Upper lobe of left lung (tissue), 6 donors: ENCODE results near the gene NDRG4. TPM values are rescaled to one million over a fixed set of nuclear protein-coding genes. Genes with fewer than 3 reads are reported as not detected.

Source experiments
- ATAC-seq, 2 donors: fragments of 200-7000 bp; cut with Tn5 transposase; one replicate each; pipeline ENCODE4 v1.9.1; 2022; ENCODE audit warnings: mild to moderate bottlenecking in 2 of 2, moderate library complexity in 2 of 2; ENCODE audit not compliant: low FRiP score in 2 of 2
- DNase-seq, 2 donors: peaks; one replicate each; pipeline ENCODE4 v3.0.0-alpha.2; 2019 to 2020
- H3K27ac ChIP-seq, 4 donors: fragments of 200-600 bp; sonication (generic); one replicate each; pipeline ENCODE4 v1.5.1; 2016 to 2019
- H3K27me3 ChIP-seq, 4 donors: fragments of 200-600 bp; sonication (generic); one replicate each; pipeline ENCODE4 v1.5.1; 2017 to 2019
- H3K36me3 ChIP-seq, 4 donors: fragments of 200-600 bp; sonication (generic); one replicate each; pipeline ENCODE4 v1.5.1; 2016 to 2019
- H3K4me1 ChIP-seq, 4 donors: fragments of 200-600 bp; sonication (generic); one replicate each; pipeline ENCODE4 v1.5.1; 2018 to 2019
- H3K4me3 ChIP-seq, 4 donors: fragments of 200-600 bp; sonication (generic); one replicate each; pipeline ENCODE4 v1.5.1; 2017 to 2019; ENCODE audit warnings: mild to moderate bottlenecking in 2 of 4, moderate library complexity in 1 of 4
- H3K9me3 ChIP-seq, 4 donors: fragments of 200-600 bp; sonication (generic); one replicate each; pipeline ENCODE4 v1.5.1; 2018 to 2019
- CTCF ChIP-seq, 6 experiments: fragments of 450-650 bp in 4 of 6; fragments of 200-600 bp in 2 of 6; sonication (generic) in 2 of 6; IDR thresholded peaks; one replicate each; pipeline ENCODE4 v1.5.1; 2016 to 2019; ENCODE audit warnings: antibody characterized with exemption in 6 of 6
- EP300 ChIP-seq, 4 donors: sonication (generic); formaldehyde crosslinking; IDR thresholded peaks; one replicate each; pipeline ENCODE4 v1.5.1; 2017; ENCODE audit warnings: antibody characterized with exemption in 4 of 4, control low read depth in 2 of 4
- POLR2A ChIP-seq, 4 donors: fragments of 450-650 bp; IDR thresholded peaks; one replicate each; pipeline ENCODE4 v1.5.1; 2016 to 2017; ENCODE audit warnings: antibody characterized with exemption in 4 of 4, mild to moderate bottlenecking in 2 of 4
- POLR2AphosphoS5 ChIP-seq, 2 donors: sonication (generic); formaldehyde crosslinking; IDR thresholded peaks; one replicate each; pipeline ENCODE4 v1.5.1; 2017; ENCODE audit warnings: antibody characterized with exemption in 2 of 2
- whole genome bisulfite sequencing, 2 donors: methylation state at CpG; one replicate each; pipeline ENCODE4 v1.1.5; 2017 to 2018; 5-methylcytosine and 5-hydroxymethylcytosine counted together
- total RNA-seq, 6 donors: library from RNA; depleted of rRNA in 4 of 6; stranded (reverse); fragments of >200 nt in 4 of 6; gene quantifications; one replicate each; pipeline versions ENCODE4 v1.1.0 to v1.2.1, GENCODE V29; 2016 to 2021
- donor health status: DM: no; HTN: no; CAD: no; lungs with moderate emphysema.
- donor health status: DM: no; HTN: yes; CAD: no; lungs with severe emphysema.

NDRG4 gene
- total RNA-seq, 6 donors from 2014 or later, result 25.1 to 81.0 (median 30.5) TPM

GRCh38 chr16:58518980-58519368, 19.0 kb downstream of the NDRG4 start:
- Histone ChIP-seq H3K9me3 (no peaks in the 10 kb centered on the region), H3K4me3 (no peak overlapping the region), H3K4me1 (peaks cover 14 to 28% (median 15%) of the 10 kb centered on the region in 4 donors), H3K27me3 (no peaks in the 10 kb centered on the region), H3K27ac (no peak overlapping the region), H3K36me3 (peaks cover 40 to 77% (median 63%) of the 10 kb centered on the region in 4 donors)
- DNase-seq (no peak), ATAC-seq (no peak)
- 94 to 96% methylated on average over 1 of the region's 1 CpG for WGBS, 2 donors
- TF ChIP-seq EP300 (IDR thresholded peaks at IDR 0.05), result no peak
- TF ChIP-seq POLR2AphosphoS5 (IDR thresholded peaks at IDR 0.05), result no peak

DNA sequence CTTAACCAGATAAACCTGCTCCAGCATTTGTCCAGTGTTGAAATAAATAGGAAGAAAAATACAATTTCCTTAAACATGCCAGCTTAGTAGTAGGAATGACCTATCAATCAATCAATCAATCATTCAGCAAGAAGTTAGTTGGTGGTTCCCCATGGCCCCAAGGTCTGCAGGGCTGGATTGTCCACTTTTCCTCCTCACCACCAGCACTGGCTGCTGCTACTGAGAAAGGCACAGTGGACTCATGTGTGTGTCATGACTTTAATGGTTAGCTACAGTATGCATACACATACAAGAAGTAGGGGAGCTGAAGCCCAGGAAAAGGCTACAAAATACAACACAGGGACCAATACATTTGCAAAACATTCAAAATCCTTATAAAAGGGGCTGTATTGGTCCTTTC, 19.8 kb downstream of the NDRG4 start:
- Histone ChIP-seq H3K4me3 (no peak overlapping the region), H3K9me3 (no peaks in the 10 kb centered on the region), H3K27me3 (no peaks in the 10 kb centered on the region), H3K4me1 (peaks cover 11 to 22% (median 11%) of the 10 kb centered on the region in 4 donors), H3K27ac (no peak overlapping the region), H3K36me3 (peaks cover 40 to 84% (median 69%) of the 10 kb centered on the region in 4 donors)
- ATAC-seq (no peak), DNase-seq (no peak)
- TF ChIP-seq EP300 (IDR thresholded peaks at IDR 0.05) (no peak), POLR2AphosphoS5 (IDR thresholded peaks at IDR 0.05) (no peak), POLR2A (IDR thresholded peaks at IDR 0.05) (no peak), CTCF (IDR thresholded peaks at IDR 0.05) (no peak)

- no peaks in the 10 kb centered on the region for H3K27me3 ChIP-seq
- H3K27ac ChIP-seq, result no peak overlapping the region
- no peaks in the 10 kb centered on the region for H3K4me1 ChIP-seq
- no peak for ATAC-seq
- TF ChIP-seq POLR2AphosphoS5 (IDR thresholded peaks at IDR 0.05) (no peak), EP300 (IDR thresholded peaks at IDR 0.05) (no peak), CTCF (IDR thresholded peaks at IDR 0.05) (no peak), POLR2A (IDR thresholded peaks at IDR 0.05) (no peak)
- no peak overlapping the region for H3K4me3 ChIP-seq
- DNase-seq, result no peak
- H3K9me3 ChIP-seq, result no peaks in the 10 kb centered on the region
- WGBS, 2 donors, result 91 to 98% methylated on average over 5 of the region's 5 CpGs
- H3K36me3 ChIP-seq, result peaks cover 42 to 100% (median 82%) of the 10 kb centered on the region in 4 donors
Measured at GRCh38 chr16:58530179-58530578, 30.2 kb downstream of the NDRG4 start.

GRCh38 chr16:58532414-58532813, 32.5 kb downstream of the NDRG4 start:
- 91 to 98% methylated on average over 3 of the region's 3 CpGs for WGBS, 2 donors
- H3K36me3 ChIP-seq, result peaks cover 51 to 100% (median 87%) of the 10 kb centered on the region in 4 donors
- no peak overlapping the region for H3K27ac ChIP-seq

DNA sequence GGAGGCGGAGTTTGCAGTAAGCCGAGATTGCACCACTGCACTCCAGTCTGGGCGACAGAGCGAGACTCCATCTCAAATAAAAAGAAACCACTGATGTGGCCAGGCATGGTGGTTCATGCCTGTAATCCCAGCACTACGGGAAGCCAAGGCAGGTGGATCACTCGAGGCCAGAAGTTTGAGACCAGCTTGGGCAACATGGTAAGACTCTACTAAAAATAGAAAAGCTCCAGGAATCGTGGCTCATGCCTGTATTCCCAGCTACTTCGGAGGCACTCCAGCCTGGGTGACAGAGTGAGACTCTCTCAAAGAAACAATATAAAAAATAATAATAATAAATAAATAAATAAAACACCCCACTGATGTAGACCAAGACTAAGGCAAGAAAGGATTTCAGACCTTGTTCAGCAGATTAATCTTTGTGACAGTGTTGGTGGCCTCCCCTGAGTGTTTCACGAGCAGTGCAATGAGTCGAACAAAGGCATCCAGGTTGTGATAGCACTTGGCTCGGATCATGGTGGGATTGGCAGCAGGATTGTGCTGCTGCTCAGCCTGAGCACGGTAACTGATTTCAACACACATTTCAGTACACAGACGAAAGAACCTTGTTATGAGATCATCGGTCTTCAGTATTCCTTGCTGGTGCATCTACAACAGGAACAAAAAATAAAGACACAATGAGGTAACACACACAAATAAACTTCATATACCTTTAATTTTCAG, 34.0 kb downstream of the NDRG4 start:
- H3K27ac ChIP-seq, result no peak overlapping the region
- H3K4me1 ChIP-seq, result no peaks in the 10 kb centered on the region
- TF ChIP-seq CTCF (IDR thresholded peaks at IDR 0.05) (no peak), POLR2AphosphoS5 (IDR thresholded peaks at IDR 0.05) (no peak), POLR2A (IDR thresholded peaks at IDR 0.05) (no peak), EP300 (IDR thresholded peaks at IDR 0.05) (no peak)
- DNase-seq (no peak), ATAC-seq (no peak)
- H3K27me3 ChIP-seq, result no peaks in the 10 kb centered on the region
- 90 to 95% methylated on average over 14 of the region's 14 CpGs for WGBS, 2 donors
- H3K9me3 ChIP-seq, result no peaks in the 10 kb centered on the region
- peaks cover 58 to 100% (median 88%) of the 10 kb centered on the region in 4 donors for H3K36me3 ChIP-seq
- no peak overlapping the region for H3K4me3 ChIP-seq

More at GRCh38 chr16:58532414-58532813, 32.5 kb downstream of the NDRG4 start:
- TF ChIP-seq POLR2A (IDR thresholded peaks at IDR 0.05) (no peak), EP300 (IDR thresholded peaks at IDR 0.05) (no peak), POLR2AphosphoS5 (IDR thresholded peaks at IDR 0.05) (no peak), CTCF (IDR thresholded peaks at IDR 0.05) (no peak)
- Histone ChIP-seq H3K27me3 (no peaks in the 10 kb centered on the region), H3K9me3 (no peaks in the 10 kb centered on the region), H3K4me1 (no peaks in the 10 kb centered on the region), H3K4me3 (no peak overlapping the region)
- DNase-seq (no peak), ATAC-seq (no peak)
